ENCODE data around the gene BBS10.

DNA sequence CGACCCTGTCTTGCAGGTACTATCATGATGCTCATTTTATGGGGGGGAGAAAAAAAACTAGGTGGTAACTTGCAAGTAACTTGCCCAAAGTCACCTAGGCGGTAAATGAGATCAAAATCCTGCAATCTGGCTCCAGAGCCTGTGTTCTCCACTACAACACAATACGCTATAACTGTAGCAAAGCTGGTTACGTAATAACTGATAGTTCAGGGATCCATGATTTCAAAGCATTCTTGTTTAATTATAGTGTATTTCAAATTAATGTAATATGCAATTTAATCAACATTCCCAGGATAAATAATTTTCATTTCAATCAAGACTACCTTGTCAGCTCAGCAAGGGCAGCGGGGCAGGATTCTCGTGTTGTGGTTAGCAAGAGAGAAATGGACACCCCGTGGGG is 31.7 kb downstream of the BBS10 start:
- no peak for TF ChIP-seq POLR2A (IDR thresholded peaks at IDR 0.05; ENCODE audit: control extremely low read depth in 1 of 2, low read depth in 2 of 2, low read length in 2 of 2)
- no peak for TF ChIP-seq SRF (IDR thresholded peaks at IDR 0.05; ENCODE audit: low read depth, low read length)
- TF ChIP-seq CTCF (IDR thresholded peaks at IDR 0.05; ENCODE audit: control extremely low read depth in 1 of 3, insufficient read depth in 1 of 3, low read depth in 1 of 3, low read length in 3 of 3) = no peak

Measured in H1 (cell line).